ENCODE results near the gene TOX2.

Gene TOX2

DNA sequence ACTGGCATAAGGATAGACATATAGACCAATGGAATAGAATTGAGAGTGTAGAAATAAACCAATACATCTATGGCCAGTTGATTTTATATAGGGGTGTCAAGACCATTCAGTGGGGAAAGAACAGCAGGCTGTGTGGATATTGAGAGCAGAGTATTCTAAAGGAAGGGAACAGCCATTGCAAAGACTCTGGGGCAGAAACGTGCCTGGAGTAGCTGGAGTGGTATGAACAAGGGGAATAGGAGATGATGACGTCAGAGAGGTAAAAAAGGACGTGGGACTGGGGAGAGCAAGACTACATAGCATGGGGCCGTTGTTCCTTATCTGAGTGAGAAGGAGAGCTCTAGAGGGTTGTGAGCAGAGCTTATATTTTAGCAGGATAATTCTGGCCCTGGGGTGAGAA, 85.2 kb downstream of the TOX2 start:
- no peak overlapping the region for H3K4me3 ChIP-seq (ENCODE audit: low read length)
- H3K36me3 ChIP-seq (ENCODE audit: control insufficient read depth, low read length) = no peaks in the 10 kb centered on the region
- no peak overlapping the region for H3K4me2 ChIP-seq (ENCODE audit: low read length)
- TF ChIP-seq CTCF (IDR thresholded peaks at IDR 0.05; ENCODE audit: low read depth, low read length, poor library complexity, severe bottlenecking) (no peak), EZH2phosphoT487 (IDR thresholded peaks at IDR 0.05; ENCODE audit: borderline replicate concordance, low read length) (no peak)
- no peaks in the 10 kb centered on the region for H3K79me2 ChIP-seq (ENCODE audit: control insufficient read depth, low read length)
- no peaks in the 10 kb centered on the region for H3K9me3 ChIP-seq (ENCODE audit: control insufficient read depth, insufficient read depth, low read length)
- no peak overlapping the region for H3K27ac ChIP-seq (ENCODE audit: low read depth, low read length)
- H4K20me1 ChIP-seq (ENCODE audit: control insufficient read depth, insufficient read depth, low read depth, low read length) = no peaks in the 10 kb centered on the region
- H3K4me1 ChIP-seq (ENCODE audit: control insufficient read depth, low read length) = no peaks in the 10 kb centered on the region
- peaks cover 11% of the 10 kb centered on the region; the same call in 1 of the 2 replicates for H3K27me3 ChIP-seq (ENCODE audit: control insufficient read depth, low read length)
- H3K9me2 ChIP-seq (replicated peaks; ENCODE audit: control insufficient read depth, low read length) = no peaks in the 10 kb centered on the region
- H3F3A ChIP-seq (ENCODE audit: control insufficient read depth, insufficient read depth) = no peaks in the 10 kb centered on the region

- TF ChIP-seq EZH2phosphoT487 (IDR thresholded peaks at IDR 0.05; ENCODE audit: borderline replicate concordance, low read length) = no peak
- TF ChIP-seq CTCF (IDR thresholded peaks at IDR 0.05; ENCODE audit: low read depth, low read length, poor library complexity, severe bottlenecking) = no peak
- H3K79me2 ChIP-seq (ENCODE audit: control insufficient read depth, low read length) = no peaks in the 10 kb centered on the region
- no peaks in the 10 kb centered on the region for H3F3A ChIP-seq (ENCODE audit: control insufficient read depth, insufficient read depth)
- no peak overlapping the region for H3K27ac ChIP-seq (ENCODE audit: low read depth, low read length)
- no peak overlapping the region for H3K4me2 ChIP-seq (ENCODE audit: low read length)
- no peaks in the 10 kb centered on the region for H3K4me1 ChIP-seq (ENCODE audit: control insufficient read depth, low read length)
- no peaks in the 10 kb centered on the region for H3K36me3 ChIP-seq (ENCODE audit: control insufficient read depth, low read length)
- H3K4me3 ChIP-seq (ENCODE audit: low read length) = no peak overlapping the region
- no peaks in the 10 kb centered on the region for H3K9me2 ChIP-seq (replicated peaks; ENCODE audit: control insufficient read depth, low read length)
- H3K9me3 ChIP-seq (ENCODE audit: control insufficient read depth, insufficient read depth, low read length) = no peaks in the 10 kb centered on the region
- no peaks in the 10 kb centered on the region for H4K20me1 ChIP-seq (ENCODE audit: control insufficient read depth, insufficient read depth, low read depth, low read length)
- peaks cover 8% of the 10 kb centered on the region; the same call in 1 of the 2 replicates for H3K27me3 ChIP-seq (ENCODE audit: control insufficient read depth, low read length)
Measured at GRCh38 chr20:44001667-44002596, 87.3 kb downstream of the TOX2 start.

DNA sequence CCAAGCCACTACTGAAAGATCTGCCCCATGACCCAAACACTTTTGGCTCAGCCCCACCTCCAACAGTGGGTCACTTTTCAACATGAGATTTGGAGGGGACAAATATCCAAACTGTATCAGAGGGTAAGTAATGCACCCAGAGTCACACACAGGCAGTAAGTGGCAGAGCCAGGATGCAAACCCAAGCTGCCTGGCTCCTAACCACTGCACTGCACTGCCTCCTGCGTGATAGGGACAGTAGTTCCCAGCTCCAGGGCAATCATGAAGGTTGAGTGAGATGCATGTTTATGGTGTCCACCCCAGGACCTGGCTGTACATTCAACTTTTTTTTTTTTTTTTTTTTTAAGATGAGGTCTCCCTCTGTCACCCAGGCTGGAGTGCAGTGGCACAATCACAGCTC, 88.2 kb downstream of the TOX2 start:
- Histone ChIP-seq H3K36me3 (ENCODE audit: control insufficient read depth, low read length) (no peaks in the 10 kb centered on the region), H3K9me3 (ENCODE audit: control insufficient read depth, insufficient read depth, low read length) (no peaks in the 10 kb centered on the region), H3K79me2 (ENCODE audit: control insufficient read depth, low read length) (no peaks in the 10 kb centered on the region), H3K27me3 (ENCODE audit: control insufficient read depth, low read length) (peaks cover 7% of the 10 kb centered on the region; the same call in 1 of the 2 replicates), H3K9me2 (replicated peaks; ENCODE audit: control insufficient read depth, low read length) (no peaks in the 10 kb centered on the region), H3K4me3 (ENCODE audit: low read length) (no peak overlapping the region), H4K20me1 (ENCODE audit: control insufficient read depth, insufficient read depth, low read depth, low read length) (no peaks in the 10 kb centered on the region), H3F3A (ENCODE audit: control insufficient read depth, insufficient read depth) (no peaks in the 10 kb centered on the region), H3K27ac (ENCODE audit: low read depth, low read length) (no peak overlapping the region), H3K4me1 (ENCODE audit: control insufficient read depth, low read length) (no peaks in the 10 kb centered on the region), H3K4me2 (ENCODE audit: low read length) (no peak overlapping the region)
- TF ChIP-seq EZH2phosphoT487 (IDR thresholded peaks at IDR 0.05; ENCODE audit: borderline replicate concordance, low read length) (no peak), CTCF (IDR thresholded peaks at IDR 0.05; ENCODE audit: low read depth, low read length, poor library complexity, severe bottlenecking) (no peak)
